H4 (cell line): ENCODE measurements around the gene ASGR1. TPM values are rescaled to one million over a fixed set of nuclear protein-coding genes. Genes with fewer than 3 reads are reported as not detected.

Experiments used
- DNase-seq: peaks from one replicate; pipeline ENCODE4 v3.0.0-alpha.2; 2015; ENCODE audit warnings: low spot score
- total RNA-seq: library from RNA; depleted of rRNA; stranded (reverse); fragments of >200 nt; shearing (Covaris generic); gene quantifications from 2 replicates; pipeline ENCODE4 v1.2.3, GENCODE V29; 2014

The ASGR1 gene
- total RNA-seq, 1 experiment from 2014 or later: 1.4 TPM

GRCh38 chr17:7216242-7217112 lies 37.3 kb upstream of the ASGR1 start:
- no peak for DNase-seq

GRCh38 chr17:7215652-7216180 lies 36.5 kb upstream of the ASGR1 start:
- DNase-seq: no peak

GRCh38 chr17:7215136-7215638 lies 36.0 kb upstream of the ASGR1 start:
- DNase-seq: no peak

- DNase-seq: peak; percentile 91
Measured at GRCh38 chr17:7214300-7215135, 35.3 kb upstream of the ASGR1 start.

GRCh38 chr17:7213895-7214299 lies 34.7 kb upstream of the ASGR1 start:
- peak; percentile 68 for DNase-seq

- no peak for DNase-seq
Measured at GRCh38 chr17:7211491-7212273, 32.5 kb upstream of the ASGR1 start.

GRCh38 chr17:7208754-7209460 lies 29.7 kb upstream of the ASGR1 start:
- no peak for DNase-seq

- DNase-seq: no peak
Measured at GRCh38 chr17:7208027-7208571, 28.9 kb upstream of the ASGR1 start.

- DNase-seq: no peak
Measured at GRCh38 chr17:7207120-7208001, 28.2 kb upstream of the ASGR1 start.

GRCh38 chr17:7205561-7205960 lies 26.4 kb upstream of the ASGR1 start:
- no peak for DNase-seq

- no peak for DNase-seq
Measured at GRCh38 chr17:7204828-7205461, 25.8 kb upstream of the ASGR1 start.

GRCh38 chr17:7204336-7204735 lies 25.2 kb upstream of the ASGR1 start:
- DNase-seq: no peak

GRCh38 chr17:7203391-7203790 lies 24.2 kb upstream of the ASGR1 start:
- DNase-seq: no peak

- no peak for DNase-seq
Measured at GRCh38 chr17:7196651-7197401, 17.7 kb upstream of the ASGR1 start.

GRCh38 chr17:7195971-7196370 lies 16.8 kb upstream of the ASGR1 start:
- DNase-seq: no peak

GRCh38 chr17:7192271-7192937 lies 13.2 kb upstream of the ASGR1 start:
- no peak for DNase-seq

GRCh38 chr17:7191571-7192270 lies 12.6 kb upstream of the ASGR1 start:
- no peak for DNase-seq
